ENCODE data around the gene LURAP1L.

DNA sequence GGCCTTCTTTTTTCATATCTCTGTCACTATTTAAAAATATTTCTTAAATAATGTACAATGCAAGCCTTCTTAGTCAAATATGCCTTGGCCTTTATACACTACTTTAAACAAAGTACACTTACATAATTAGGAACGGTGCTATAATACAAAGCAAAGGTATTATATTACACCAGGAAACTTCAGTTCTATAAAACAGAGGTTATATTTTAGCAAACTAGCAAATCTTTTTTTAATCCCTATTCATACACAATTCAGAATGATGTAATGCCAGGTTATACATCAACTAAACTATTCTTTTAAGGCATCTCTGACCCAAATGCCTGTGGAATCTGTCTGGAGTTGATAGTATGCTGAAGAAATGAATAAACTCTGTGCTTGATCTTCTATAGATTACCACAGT lies 10.7 kb upstream of the LURAP1L start:
- TF ChIP-seq, protein P1, sequence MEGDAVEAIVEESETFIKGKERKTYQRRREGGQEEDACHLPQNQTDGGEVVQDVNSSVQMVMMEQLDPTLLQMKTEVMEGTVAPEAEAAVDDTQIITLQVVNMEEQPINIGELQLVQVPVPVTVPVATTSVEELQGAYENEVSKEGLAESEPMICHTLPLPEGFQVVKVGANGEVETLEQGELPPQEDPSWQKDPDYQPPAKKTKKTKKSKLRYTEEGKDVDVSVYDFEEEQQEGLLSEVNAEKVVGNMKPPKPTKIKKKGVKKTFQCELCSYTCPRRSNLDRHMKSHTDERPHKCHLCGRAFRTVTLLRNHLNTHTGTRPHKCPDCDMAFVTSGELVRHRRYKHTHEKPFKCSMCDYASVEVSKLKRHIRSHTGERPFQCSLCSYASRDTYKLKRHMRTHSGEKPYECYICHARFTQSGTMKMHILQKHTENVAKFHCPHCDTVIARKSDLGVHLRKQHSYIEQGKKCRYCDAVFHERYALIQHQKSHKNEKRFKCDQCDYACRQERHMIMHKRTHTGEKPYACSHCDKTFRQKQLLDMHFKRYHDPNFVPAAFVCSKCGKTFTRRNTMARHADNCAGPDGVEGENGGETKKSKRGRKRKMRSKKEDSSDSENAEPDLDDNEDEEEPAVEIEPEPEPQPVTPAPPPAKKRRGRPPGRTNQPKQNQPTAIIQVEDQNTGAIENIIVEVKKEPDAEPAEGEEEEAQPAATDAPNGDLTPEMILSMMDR (conservative IDR thresholded peaks at IDR 0.05; ENCODE audit: low read depth, low read length): no peak
- TF ChIP-seq MAZ (IDR thresholded peaks at IDR 0.05; ENCODE audit: borderline replicate concordance, low read depth, low read length) (no peak), POLR2A (IDR thresholded peaks at IDR 0.05; ENCODE audit: low read depth, low read length) (no peak)

Data from IMR-90 (cell line).